Hindlimb muscle (tissue), 1 donor: ENCODE measurements around the gene FAM161B. TPM values are rescaled to one million over a fixed set of nuclear protein-coding genes. Genes with fewer than 3 reads are reported as not detected.
A peak's percentile ranks its signal among the peaks of the same experiment; 100 is the strongest.
"Not testable (repeated sequence)": the region's sequence is repeated elsewhere in the genome, so short reads cannot be mapped to it uniquely, and the experiment has no call there.

Source experiments
- DNase-seq: peaks from one replicate; pipeline ENCODE4 v3.0.0-alpha.2; 2013
- polyA plus RNA-seq: library from polyadenylated mRNA; unstranded; fragments of 120-200 nt; gene quantifications from one replicate; pipeline ENCODE4 v1.2.1, GENCODE V29; 2013; ENCODE audit not compliant: insufficient read length

Gene FAM161B
- 11.1 TPM for polyA plus RNA-seq

DNA sequence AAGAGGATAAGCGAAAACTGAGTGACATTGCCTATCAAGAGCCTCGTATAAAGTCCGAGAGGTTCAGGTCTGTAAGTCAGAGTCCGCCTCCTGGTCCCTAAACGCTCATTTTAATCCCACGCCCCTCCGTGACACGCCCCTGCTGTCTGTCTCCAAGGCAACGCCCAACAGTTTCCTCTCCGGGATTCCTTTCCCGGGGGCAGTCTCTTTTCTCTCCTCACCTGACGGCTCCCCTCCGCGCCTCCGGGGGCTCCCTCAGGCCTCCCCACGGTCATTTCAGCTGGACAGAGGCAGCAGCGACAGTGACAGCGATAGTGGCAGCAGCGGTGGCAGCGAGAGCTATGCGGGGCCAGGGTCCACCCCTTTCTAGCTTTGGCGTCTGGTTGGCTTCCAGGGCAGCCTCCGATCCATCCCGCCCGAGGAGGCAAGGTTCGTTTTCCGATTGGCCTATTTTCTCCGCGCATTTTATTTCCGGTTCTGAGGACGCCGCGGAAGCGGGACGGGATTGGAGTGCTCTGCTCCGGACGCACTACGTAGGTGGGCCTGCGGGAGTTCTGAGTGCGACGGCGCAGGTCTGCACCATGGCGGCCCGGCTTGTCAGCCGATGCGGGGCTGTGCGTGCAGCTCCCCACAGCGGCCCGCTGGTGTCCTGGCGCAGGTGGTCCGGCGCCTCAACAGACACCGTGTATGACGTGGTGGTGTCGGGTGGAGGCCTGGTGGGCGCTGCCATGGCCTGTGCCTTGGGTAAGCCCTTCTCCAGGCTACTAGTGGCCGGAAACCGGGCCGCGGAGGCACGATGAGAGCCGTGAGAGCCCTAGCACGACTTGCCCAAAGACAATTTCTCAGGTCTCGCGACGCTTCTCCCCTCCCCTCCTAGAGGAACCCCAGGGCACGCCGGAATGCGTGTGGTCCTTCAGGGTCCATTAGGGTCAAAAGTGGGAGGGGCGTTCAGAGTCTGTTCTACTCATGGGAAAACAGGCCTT is at the start of gene FAM161B, which contains the start of gene COQ6:
TSS of gene FAM161B (minus strand) at position 343 of the 983 bp plus-strand sequence. CDS start at position 275, 68 bp downstream.
TSS of gene COQ6 (plus strand) at position 551 of the 983 bp plus-strand sequence. CDS start at position 582, 31 bp downstream.
- peak; percentile 97 for DNase-seq

DNA sequence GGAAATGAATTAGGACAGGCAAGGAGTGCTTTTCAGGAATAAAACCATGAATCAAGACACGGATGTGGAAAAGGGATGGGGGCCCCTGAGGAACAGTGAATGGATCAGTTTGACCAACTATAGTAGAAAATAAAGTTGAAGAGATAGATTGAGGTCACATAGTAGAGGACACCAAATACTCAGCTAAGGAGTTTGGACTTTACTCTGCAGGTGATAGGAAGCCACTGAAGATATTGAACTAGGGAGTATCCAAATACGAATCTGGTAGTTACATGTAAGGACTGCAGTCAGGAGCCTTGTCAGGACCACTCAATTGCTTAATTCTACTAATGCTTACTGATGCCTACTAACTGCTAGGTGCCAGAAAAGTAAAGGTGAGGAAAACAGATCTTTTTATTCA is 48.8 kb upstream of the FAM161B start:
- no peak for DNase-seq

DNA sequence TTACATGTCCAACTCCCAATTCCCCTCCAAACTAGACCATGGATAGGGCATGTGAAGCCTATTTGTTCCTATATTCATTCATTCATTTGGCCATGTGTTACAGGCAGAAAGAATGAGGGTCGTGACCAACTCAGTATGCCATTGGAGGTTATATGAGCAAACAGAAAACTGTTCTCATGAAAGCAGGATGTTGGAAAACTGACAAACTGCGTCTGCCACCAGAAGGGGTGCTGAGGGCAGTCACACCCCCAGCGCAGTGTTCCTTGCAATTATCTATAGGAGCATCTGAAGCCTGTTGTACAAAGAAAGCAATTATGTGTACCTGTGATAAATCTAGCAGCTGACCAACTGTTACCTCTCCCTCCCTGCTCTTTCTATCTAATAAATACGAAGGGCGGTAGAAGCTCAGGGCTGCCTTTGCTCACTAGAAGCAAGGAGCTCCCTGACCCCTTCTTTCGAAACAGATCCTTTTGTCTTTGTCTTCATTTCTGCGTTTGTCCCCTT is 48.1 kb upstream of the FAM161B start:
- no peak for DNase-seq

DNA sequence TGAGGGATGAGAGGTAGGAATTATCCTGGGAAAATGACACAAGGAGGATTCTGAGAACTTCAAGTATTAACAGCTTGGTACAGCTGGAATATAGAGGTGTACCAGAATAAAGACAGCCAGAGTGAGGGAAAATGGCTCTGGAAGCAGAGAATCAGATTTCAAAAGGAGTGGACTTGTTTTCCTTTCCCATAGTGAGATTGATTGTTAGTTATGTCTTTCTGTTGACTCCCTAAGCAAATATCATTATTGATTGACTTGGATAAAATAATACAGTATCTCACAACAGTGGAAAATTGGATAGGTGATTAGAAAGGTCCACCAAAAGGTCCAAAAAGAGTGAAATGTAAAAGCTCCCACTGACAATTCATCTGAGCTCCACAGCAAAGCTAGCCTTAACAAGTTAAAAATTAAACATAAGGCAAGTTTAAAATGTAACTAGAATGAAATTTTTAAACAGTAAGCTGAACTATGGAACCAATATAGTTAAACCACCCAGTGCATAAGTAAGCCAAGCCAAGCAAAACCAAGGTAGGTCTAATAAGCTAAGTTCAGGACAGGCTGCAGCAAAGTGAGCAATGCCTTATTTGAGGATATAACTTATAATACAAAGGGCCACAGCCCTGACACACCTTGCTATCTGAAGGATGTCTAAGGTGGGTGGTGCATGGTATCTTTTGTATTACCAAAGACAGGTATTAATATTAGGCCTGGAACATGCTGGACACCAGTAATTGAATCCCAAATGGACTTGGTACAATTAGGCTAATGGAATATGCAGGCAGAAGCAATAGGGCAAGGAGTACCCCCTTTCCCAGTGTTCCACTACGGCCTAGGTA is 47.4 kb upstream of the FAM161B start:
- no peak for DNase-seq

DNA sequence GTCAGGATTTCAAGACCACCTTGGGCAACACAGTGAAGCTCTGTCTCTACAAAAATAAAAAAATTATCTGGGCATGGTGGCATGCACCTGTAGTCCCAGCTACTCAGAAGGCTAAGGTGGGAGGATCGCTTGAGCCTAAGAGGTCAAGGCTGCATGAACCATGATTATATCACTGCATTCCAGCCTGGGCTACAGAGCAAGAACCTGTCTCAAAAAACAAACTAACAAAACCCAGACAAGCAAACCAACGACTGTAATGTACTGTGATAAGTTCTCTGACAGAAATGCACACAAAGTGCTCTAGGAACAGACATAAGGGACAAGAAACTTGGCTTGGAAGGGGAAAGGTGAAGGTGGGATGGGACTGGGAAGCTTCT is 46.8 kb upstream of the FAM161B start:
- DNase-seq = no peak

GRCh38 chr14:73995977-73996378 is 46.1 kb upstream of the FAM161B start:
- DNase-seq = no peak

DNA sequence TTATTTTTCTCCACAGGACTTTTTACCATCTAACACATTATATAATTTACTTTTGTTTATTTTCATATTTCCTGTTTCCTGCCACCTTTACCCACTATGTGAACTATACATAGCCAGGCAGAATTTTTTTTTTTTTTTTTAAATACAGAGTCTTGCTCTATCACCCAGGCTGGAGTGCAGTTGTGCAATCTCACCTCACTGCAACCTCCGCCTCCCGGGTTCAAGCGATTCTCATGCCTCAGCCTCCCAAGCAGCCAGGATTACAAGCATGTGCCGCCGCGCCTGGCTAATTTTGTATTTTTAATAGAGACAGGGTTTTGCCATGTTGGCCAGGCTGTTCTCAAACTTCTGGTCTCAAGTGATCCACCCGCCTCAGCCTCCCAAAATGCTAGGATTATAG is 45.0 kb upstream of the FAM161B start:
- not testable (repeated sequence) for DNase-seq

- no peak for DNase-seq
Observed at GRCh38 chr14:73991092-73991491, 41.2 kb upstream of the FAM161B start.

GRCh38 chr14:73988656-73989055 is 38.8 kb upstream of the FAM161B start:
- not testable (repeated sequence) for DNase-seq

DNA sequence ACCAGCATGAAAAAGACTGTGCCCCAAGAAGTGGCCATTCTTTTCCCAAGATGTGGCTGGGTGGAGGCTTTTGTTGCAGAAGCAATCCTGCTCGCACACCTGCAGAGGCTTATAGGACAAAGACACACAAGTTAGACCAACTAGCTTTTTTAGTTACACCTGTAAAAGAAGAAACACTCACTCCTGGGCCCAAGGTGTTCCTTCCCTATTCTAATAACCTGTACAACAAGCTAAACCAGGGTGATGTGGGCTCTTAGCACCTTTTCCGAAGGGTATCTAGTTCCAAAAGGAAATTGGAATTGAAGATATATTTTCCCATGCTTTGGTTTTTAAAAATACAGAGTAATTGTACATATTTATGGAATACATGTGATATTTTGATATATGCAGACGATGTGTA is 38.2 kb upstream of the FAM161B start:
- DNase-seq = no peak

- no peak for DNase-seq
Observed at GRCh38 chr14:73977896-73978295, 28.0 kb upstream of the FAM161B start.

DNA sequence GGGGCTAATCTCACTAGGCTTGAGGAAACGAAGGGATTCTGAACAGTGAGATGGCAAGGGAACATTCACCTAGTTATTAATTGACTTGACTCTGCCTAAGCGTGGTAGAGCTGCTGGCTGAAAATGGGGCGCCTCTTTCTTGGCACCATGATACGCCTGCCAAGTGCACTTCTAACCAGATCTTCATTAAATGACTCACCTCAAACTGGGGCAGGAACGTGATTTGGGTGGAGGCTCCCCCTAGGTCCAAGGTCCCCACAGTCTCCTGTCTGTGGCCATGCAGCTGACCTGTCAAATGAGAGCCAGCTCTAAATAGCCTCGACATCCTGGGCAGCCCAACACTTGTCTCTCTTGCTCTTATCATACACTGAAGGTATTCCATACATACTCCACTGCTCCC is 26.2 kb upstream of the FAM161B start:
- DNase-seq = no peak

GRCh38 chr14:73973497-73973896 is 23.6 kb upstream of the FAM161B start:
- DNase-seq = no peak

- DNase-seq = no peak
Observed at GRCh38 chr14:73968885-73969284, 19.0 kb upstream of the FAM161B start.

DNA sequence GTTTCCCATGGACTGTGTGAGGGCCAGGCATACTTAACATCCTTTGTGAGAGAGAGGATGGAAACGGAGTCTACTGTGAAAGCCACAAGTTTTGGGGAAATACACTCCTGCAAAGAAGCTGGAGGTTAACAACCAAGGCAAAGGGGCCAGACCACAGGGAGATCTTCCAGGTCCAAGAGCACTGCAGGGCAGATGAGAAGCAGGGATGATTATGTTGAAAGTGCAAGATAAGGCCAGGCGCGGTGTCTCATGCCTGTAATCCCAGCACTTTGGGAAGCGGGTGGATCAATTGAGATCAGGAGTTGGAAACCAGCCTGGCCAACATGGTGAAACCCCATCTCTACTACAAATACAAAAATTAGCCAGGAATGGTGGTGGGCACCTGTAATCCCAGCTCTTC is 15.3 kb upstream of the FAM161B start:
- no peak for DNase-seq

DNA sequence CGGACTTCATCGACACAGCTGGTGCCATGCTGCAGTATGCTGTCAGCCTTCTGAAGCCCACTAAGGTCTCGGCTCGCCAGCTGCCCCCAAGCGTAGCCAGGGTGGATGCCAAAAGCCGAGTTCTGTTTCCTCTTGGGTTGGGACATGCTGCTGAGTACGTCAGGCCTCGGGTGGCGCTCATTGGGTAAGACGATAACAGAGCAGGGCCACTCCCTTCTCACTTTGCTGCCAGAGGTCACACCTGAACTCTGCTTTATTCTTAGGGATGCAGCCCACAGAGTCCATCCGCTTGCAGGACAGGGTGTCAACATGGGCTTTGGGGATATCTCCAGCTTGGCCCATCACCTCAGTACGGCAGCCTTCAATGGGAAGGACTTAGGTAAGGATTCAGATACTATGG is 11.3 kb upstream of the FAM161B start:
- no peak for DNase-seq

GRCh38 chr14:73958591-73958990 is 8.7 kb upstream of the FAM161B start:
- no peak for DNase-seq

GRCh38 chr14:73955674-73956073 is 5.8 kb upstream of the FAM161B start:
- DNase-seq = no peak

- no peak for DNase-seq
Observed at GRCh38 chr14:73953731-73954130, 3.8 kb upstream of the FAM161B start.

- DNase-seq = no peak
Observed at GRCh38 chr14:73945159-73945670, 4.7 kb downstream of the FAM161B start.

DNA sequence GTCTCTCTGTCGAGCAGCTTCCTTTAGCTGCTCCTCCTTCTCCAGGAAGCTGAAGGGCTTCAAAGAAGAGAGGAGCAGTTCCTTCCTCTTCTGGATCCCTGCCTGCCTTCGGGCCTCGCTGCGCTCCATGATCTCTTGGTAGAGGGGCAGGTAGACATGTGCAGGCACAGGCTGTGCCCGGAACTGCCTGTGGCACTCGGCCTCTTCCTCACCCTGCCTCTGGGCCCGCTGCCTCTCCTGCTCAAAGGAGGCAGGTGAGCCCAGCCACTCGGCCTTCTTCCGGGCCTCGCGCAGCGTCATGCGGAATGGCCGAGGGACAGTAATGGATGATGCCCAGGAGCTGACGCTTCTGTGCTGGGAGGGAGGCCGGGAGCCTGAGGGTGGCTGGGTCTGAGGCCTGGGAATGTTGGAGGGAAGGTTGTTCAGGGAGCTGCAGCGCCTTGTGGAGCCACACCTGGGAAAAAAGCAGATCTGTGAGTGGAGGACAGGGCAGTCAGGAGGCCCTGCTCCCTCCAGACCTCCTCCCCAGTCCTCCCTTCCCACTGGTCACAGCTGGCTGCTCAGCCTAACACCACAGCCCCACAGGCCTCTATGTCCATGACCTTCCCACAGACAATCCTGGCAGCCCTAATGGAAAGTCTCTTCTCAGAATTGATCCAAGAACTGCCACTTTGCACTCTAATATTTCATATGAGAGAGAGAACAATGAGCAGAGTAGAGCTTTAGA is 5.3 kb downstream of the FAM161B start:
- no peak for DNase-seq

DNA sequence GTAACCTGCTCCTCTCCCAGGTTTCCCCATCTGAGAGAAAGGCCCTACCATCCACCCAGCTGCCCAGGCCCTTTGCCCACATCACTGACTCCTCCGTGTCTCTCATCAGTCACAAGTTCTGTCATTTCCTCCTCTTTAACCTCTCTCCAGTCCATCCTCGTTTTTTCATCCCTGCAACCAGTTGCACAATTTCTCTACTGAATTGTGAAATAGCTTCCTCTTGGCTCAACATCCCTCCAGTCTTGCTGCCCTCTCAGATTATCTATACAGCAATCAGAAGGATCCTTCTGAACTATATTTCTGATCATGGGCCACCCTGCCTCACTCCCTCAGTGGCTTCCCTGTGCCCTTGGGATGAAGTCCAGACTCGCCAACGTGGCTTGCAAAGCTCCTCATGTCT is 6.8 kb downstream of the FAM161B start:
- no peak for DNase-seq
